ENCODE measurements around the gene HEY2. TPM values are rescaled to one million over a fixed set of nuclear protein-coding genes. Genes with fewer than 3 reads are reported as not detected.

HEY2 gene
- polyA plus RNA-seq, 2 of the 4 experiments (the other 2 are of a cell fraction): 0.09 TPM; not detected in 1

GRCh38 chr6:125789576-125790357 lies 40.3 kb downstream of the HEY2 start:
- TF ChIP-seq RAD21 (conservative IDR thresholded peaks at IDR 0.05 in 1 of 2, IDR thresholded peaks at IDR 0.05 in 1 of 2): no peak
- no peak for TF ChIP-seq FOSL2 (IDR thresholded peaks at IDR 0.05)
- TF ChIP-seq FOSL2 (CRISPR knock-in tag; IDR thresholded peaks at IDR 0.05): no peak
- 0 out of 2 replicates have a peak, but pooled peaks have one; percentile 7 for TF ChIP-seq GATA3 (IDR thresholded peaks at IDR 0.05; ENCODE audit: borderline replicate concordance)
- no peak for TF ChIP-seq HEYL (CRISPR knock-in tag; IDR thresholded peaks at IDR 0.05)
- TF ChIP-seq, protein P1, sequence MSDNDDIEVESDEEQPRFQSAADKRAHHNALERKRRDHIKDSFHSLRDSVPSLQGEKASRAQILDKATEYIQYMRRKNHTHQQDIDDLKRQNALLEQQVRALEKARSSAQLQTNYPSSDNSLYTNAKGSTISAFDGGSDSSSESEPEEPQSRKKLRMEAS (IDR thresholded peaks at IDR 0.05): peak; percentile 28; the same call in 1 of the 2 replicates
- ChIA-PET POLR2A (interaction anchor here (0.9 to 3.6 kb wide), 10 partner anchors 9 to 489 kb away, joined by 3 to 47 read pairs (median 8); partner anchors contain the start of genes HDDC2, HINT3 and TRMT11), CTCF (interaction anchor here (1.2 to 3.4 kb wide), 13 partner anchors 8 to 197 kb away, joined by 3 to 24 read pairs (median 8); partner anchors contain the start of genes HINT3 and TRMT11)
- Histone ChIP-seq H3K4me3 (peak overlapping the region; percentile 81), H3K9me3 (no peaks in the 10 kb centered on the region), H3K4me2 (peak overlapping the region; percentile 81), H3K27ac (peak overlapping the region; percentile 91 to 97), H3K4me1 (peaks cover 46% of the 10 kb centered on the region)
- DNase-seq (ENCODE audit: low read depth in 1 of 2, low spot score in 1 of 2) (peak in 1 of 2 experiments; percentile 62), ATAC-seq (peak; percentile 58 to 63), FAIRE-seq (no peak)
- WGBS (ENCODE audit: missing lambda C conversion rate): 5% methylated on average over 16 of the region's 19 CpGs

DNA sequence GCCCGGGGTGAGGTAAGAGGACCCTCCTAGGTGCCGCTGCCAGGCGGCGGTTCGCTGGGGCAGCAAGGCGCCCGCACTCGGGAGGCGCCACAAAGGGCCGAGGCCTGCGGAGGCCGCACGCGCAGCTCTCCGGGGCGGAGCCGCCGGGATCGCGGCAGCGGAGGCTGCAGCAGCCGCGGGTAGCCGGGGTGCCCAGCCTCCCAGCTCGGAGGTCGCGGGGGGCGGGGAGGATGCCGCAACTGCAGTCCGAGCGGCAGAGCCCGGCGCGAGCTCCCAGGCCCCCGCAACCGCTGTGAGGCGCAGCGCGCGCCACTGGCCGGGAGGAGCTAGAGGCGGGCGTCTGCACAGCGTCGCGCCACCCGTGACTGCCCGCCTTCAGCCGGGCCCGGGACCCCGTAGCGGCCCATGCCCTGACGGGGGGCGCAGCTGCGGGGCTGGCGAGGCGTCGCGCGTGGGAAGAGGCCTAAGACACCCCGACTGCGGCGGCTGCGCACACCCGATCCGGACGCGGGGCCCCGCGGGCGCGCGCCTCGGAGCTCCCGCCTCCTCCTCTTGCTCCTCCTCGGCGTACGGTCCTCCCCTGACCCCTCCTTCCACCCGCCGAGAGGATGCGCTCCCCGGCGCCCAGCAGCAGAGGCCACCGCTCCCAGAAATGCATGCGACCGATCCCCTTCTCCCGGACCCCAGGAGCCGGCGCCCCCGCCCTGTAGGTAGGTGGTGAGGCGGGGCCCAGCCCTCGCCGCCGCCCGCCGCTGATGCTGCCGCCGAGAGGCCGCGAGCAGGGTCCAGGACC lies 41.1 kb downstream of the HEY2 start, which contains the start of gene NCOA7:
TSS of gene NCOA7 (plus strand) at position 603 of the 793 bp plus-strand sequence. CDS start 24,395 bp downstream, outside the sequence.
- CTCF ChIA-PET: interaction anchor here (0.6 to 3.4 kb wide), 24 partner anchors 9 to 1143 kb away, joined by 3 to 24 read pairs (median 5); partner anchors contain the start of genes HINT3 and TRMT11
- 0% methylated on average over 8 of the region's 100 CpGs for WGBS (ENCODE audit: missing lambda C conversion rate)
- DNase-seq (ENCODE audit: low read depth in 1 of 2, low spot score in 1 of 2) (peak; percentile 50 to 72), FAIRE-seq (no peak), ATAC-seq (peak; percentile 85 to 87)
- H3K4me2 ChIP-seq: peak within 1 kb of the TSS; percentile 81
- peak within 1 kb of the TSS; percentile 91 to 97 for H3K27ac ChIP-seq
- H3K4me3 ChIP-seq: peak within 1 kb of the TSS; percentile 81
- peaks cover 53% of the 10 kb centered on the region for H3K4me1 ChIP-seq
- no peaks in the 10 kb centered on the region for H3K9me3 ChIP-seq
- POLR2A ChIA-PET: interaction anchor here (0.9 to 3.6 kb wide), 10 partner anchors 9 to 489 kb away, joined by 3 to 47 read pairs (median 8); partner anchors contain the start of genes HDDC2, HINT3 and TRMT11
- TF ChIP-seq, protein P2, sequence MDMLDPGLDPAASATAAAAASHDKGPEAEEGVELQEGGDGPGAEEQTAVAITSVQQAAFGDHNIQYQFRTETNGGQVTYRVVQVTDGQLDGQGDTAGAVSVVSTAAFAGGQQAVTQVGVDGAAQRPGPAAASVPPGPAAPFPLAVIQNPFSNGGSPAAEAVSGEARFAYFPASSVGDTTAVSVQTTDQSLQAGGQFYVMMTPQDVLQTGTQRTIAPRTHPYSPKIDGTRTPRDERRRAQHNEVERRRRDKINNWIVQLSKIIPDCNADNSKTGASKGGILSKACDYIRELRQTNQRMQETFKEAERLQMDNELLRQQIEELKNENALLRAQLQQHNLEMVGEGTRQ (IDR thresholded peaks at IDR 0.05): no peak
- TF ChIP-seq CEBPB (IDR thresholded peaks at IDR 0.05): no peak
- TF ChIP-seq, protein P3, sequence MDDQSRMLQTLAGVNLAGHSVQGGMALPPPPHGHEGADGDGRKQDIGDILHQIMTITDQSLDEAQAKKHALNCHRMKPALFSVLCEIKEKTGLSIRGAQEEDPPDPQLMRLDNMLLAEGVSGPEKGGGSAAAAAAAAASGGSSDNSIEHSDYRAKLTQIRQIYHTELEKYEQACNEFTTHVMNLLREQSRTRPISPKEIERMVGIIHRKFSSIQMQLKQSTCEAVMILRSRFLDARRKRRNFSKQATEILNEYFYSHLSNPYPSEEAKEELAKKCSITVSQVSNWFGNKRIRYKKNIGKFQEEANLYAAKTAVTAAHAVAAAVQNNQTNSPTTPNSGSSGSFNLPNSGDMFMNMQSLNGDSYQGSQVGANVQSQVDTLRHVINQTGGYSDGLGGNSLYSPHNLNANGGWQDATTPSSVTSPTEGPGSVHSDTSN (IDR thresholded peaks at IDR 0.05): no peak
- TF ChIP-seq JUN (IDR thresholded peaks at IDR 0.05): peak in 1 of 2 experiments; percentile 75; a peak in 2 of 5 replicates
- no peak for TF ChIP-seq TP53 (CRISPR knock-in tag; IDR thresholded peaks at IDR 0.05)
- no peak for TF ChIP-seq CHD4 (IDR thresholded peaks at IDR 0.05; ENCODE audit: borderline replicate concordance)
- no peak for TF ChIP-seq BHLHE40 (IDR thresholded peaks at IDR 0.05; ENCODE audit: low read depth, low read length)
- 0 out of 2 replicates have a peak, but pooled peaks have one; percentile 11 for TF ChIP-seq PHF8 (IDR thresholded peaks at IDR 0.05; ENCODE audit: borderline replicate concordance, low read depth)
- no peak for TF ChIP-seq HES2 (IDR thresholded peaks at IDR 0.05)
- no peak for TF ChIP-seq MAZ (IDR thresholded peaks at IDR 0.05; ENCODE audit: borderline replicate concordance, low read depth, low read length)
- TF ChIP-seq RCOR1 (IDR thresholded peaks at IDR 0.05; ENCODE audit: low read depth, low read length): no peak
- no peak for TF ChIP-seq EHF (CRISPR knock-in tag; IDR thresholded peaks at IDR 0.05)
- TF ChIP-seq POLR2AphosphoS2 (conservative IDR thresholded peaks at IDR 0.05; ENCODE audit: low read length): no peak
- TF ChIP-seq GATA3 (IDR thresholded peaks at IDR 0.05; ENCODE audit: borderline replicate concordance): no peak
- peak; percentile 55 for TF ChIP-seq POLR2A (IDR thresholded peaks at IDR 0.05; ENCODE audit: low read length)
- TF ChIP-seq, protein P4, sequence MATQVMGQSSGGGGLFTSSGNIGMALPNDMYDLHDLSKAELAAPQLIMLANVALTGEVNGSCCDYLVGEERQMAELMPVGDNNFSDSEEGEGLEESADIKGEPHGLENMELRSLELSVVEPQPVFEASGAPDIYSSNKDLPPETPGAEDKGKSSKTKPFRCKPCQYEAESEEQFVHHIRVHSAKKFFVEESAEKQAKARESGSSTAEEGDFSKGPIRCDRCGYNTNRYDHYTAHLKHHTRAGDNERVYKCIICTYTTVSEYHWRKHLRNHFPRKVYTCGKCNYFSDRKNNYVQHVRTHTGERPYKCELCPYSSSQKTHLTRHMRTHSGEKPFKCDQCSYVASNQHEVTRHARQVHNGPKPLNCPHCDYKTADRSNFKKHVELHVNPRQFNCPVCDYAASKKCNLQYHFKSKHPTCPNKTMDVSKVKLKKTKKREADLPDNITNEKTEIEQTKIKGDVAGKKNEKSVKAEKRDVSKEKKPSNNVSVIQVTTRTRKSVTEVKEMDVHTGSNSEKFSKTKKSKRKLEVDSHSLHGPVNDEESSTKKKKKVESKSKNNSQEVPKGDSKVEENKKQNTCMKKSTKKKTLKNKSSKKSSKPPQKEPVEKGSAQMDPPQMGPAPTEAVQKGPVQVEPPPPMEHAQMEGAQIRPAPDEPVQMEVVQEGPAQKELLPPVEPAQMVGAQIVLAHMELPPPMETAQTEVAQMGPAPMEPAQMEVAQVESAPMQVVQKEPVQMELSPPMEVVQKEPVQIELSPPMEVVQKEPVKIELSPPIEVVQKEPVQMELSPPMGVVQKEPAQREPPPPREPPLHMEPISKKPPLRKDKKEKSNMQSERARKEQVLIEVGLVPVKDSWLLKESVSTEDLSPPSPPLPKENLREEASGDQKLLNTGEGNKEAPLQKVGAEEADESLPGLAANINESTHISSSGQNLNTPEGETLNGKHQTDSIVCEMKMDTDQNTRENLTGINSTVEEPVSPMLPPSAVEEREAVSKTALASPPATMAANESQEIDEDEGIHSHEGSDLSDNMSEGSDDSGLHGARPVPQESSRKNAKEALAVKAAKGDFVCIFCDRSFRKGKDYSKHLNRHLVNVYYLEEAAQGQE (IDR thresholded peaks at IDR 0.05): no peak
- no peak for TF ChIP-seq MYC (IDR thresholded peaks at IDR 0.05; ENCODE audit: borderline replicate concordance, low read length)
- no peak for TF ChIP-seq FOXS1 (CRISPR knock-in tag; IDR thresholded peaks at IDR 0.05)
- TF ChIP-seq HOXB5 (CRISPR knock-in tag; IDR thresholded peaks at IDR 0.05): no peak
- no peak for TF ChIP-seq NR3C1 (IDR thresholded peaks at IDR 0.05)
- TF ChIP-seq HOXB13 (CRISPR knock-in tag; IDR thresholded peaks at IDR 0.05; ENCODE audit: low read depth): no peak
- no peak for TF ChIP-seq MAFK (IDR thresholded peaks at IDR 0.05; ENCODE audit: partially characterized antibody)
- TF ChIP-seq EP300 (IDR thresholded peaks at IDR 0.05): no peak
- TF ChIP-seq, protein P1 (IDR thresholded peaks at IDR 0.05): peak; percentile 10; the same call in 1 of the 2 replicates
- TF ChIP-seq SREBF2 (IDR thresholded peaks at IDR 0.05): no peak

Measured in A549 (cell line).